ENCODE measurements around the gene HEMK1. TPM values are rescaled to one million over a fixed set of nuclear protein-coding genes. Genes with fewer than 3 reads are reported as not detected.

Gene HEMK1
- total RNA-seq, 4 donors from 2014 or later, result 4.8 to 8.3 (median 6.7) TPM

DNA sequence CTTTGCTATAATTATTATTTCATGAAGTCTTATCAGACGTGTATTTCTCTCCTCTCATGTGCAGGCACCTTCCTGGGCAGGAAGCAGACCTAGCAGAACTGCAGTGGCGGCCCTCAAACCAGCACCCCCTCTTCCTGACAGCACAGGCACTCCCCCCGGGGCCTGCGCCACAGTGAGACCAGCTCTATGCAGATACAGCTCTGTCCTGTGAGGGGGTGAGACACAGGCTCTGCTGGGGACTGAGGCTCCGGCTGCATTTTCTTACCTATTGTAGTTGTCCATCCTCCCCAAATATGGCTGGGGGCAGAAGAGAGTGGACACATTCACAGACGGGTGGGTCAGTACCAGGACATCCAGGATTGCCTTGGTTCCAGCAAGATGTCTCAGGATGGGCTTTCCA, 37.3 kb downstream of the HEMK1 start:
- TF ChIP-seq, protein P1, sequence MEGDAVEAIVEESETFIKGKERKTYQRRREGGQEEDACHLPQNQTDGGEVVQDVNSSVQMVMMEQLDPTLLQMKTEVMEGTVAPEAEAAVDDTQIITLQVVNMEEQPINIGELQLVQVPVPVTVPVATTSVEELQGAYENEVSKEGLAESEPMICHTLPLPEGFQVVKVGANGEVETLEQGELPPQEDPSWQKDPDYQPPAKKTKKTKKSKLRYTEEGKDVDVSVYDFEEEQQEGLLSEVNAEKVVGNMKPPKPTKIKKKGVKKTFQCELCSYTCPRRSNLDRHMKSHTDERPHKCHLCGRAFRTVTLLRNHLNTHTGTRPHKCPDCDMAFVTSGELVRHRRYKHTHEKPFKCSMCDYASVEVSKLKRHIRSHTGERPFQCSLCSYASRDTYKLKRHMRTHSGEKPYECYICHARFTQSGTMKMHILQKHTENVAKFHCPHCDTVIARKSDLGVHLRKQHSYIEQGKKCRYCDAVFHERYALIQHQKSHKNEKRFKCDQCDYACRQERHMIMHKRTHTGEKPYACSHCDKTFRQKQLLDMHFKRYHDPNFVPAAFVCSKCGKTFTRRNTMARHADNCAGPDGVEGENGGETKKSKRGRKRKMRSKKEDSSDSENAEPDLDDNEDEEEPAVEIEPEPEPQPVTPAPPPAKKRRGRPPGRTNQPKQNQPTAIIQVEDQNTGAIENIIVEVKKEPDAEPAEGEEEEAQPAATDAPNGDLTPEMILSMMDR (IDR thresholded peaks at IDR 0.05), result no peak
- no peak for ATAC-seq (ENCODE audit: low FRiP score)
- no peak for DNase-seq (ENCODE audit: low spot score)

DNA sequence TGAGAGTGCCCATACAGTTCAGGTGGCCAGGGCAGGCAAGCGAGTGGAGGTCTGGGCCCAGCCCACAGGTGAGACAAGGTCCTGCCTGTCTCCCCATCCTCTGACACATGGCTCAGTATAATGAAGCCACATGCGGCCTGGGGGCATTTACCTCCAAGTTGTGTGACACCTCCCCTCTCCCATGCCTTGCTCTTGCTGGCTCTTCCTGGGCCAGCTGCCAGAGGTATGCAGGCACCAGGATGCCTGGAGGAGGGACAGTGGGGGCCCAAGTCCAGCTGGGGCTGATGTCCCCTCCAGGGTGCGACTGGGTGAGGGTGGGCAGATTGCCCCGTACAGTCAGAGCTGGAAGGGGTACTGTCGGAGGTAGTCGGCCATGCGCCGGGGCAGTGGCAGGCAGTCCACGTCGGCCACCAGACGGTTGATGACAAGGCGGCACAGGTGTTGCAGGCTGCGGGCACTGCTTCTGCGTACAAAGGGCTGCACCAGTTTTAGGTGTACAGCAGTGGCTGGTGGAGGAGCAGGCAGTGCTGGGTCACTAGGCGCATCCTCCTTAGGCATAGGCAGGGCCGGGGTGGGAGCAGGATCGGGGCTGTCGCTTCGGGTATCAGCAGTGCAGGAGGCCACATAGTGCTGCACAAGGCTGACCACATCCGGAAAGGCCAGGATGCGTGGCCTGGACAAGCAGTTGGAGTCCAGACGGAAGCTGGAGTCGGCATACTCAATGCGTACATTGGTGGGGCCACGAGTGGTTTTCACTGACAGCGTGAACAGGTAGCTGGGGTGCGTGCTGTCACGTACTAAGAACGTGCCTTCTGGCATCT, 38.2 kb downstream of the HEMK1 start:
- DNase-seq (ENCODE audit: low spot score) (no peak), ATAC-seq (ENCODE audit: low FRiP score) (no peak)
- TF ChIP-seq, protein P1 (IDR thresholded peaks at IDR 0.05), result no peak

DNA sequence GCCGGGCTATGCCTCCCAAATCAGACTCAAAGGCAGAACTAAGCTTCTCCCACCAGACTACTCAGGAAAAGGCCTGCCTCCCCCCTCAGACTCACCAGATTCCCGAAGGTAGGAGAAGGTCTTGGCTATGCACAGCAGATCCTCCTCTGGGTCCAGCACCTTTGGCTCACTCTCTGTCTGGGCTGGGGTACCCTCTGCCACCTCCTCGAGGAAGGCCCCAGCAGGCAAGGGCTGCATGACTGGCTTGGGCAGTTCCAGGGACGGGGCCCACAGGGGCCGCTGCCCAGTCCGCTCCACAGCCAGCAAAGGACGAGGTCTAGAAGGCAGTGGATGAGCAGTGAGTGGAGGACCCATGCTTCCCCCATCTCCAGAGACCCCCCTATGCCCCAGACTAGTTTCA, 39.0 kb downstream of the HEMK1 start:
- DNase-seq (ENCODE audit: low spot score) (no peak), ATAC-seq (ENCODE audit: low FRiP score) (no peak)
- TF ChIP-seq, protein P1 (IDR thresholded peaks at IDR 0.05), result no peak

GRCh38 chr3:50609071-50609762, 39.9 kb downstream of the HEMK1 start:
- DNase-seq (ENCODE audit: low spot score), result no peak
- no peak for ATAC-seq (ENCODE audit: low FRiP score)
- TF ChIP-seq, protein P1 (IDR thresholded peaks at IDR 0.05), result no peak

DNA sequence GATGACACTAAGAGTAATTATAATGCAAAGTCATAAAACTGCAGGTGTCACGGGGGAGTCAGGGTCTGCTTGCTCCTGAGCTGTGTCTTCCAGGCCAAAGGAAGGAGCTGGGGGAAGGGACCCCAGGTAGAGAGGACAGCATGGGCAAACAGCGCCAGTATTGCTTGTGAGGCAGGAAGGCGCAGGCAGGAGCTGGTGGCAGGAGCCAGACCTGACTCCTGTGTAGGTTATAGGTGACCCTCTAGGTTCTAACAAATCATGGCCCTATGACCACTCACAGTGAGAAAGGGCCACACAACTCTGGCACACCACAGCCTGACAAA, 40.4 kb downstream of the HEMK1 start:
- TF ChIP-seq, protein P1 (IDR thresholded peaks at IDR 0.05), result no peak
- ATAC-seq (ENCODE audit: low FRiP score), result no peak

DNA sequence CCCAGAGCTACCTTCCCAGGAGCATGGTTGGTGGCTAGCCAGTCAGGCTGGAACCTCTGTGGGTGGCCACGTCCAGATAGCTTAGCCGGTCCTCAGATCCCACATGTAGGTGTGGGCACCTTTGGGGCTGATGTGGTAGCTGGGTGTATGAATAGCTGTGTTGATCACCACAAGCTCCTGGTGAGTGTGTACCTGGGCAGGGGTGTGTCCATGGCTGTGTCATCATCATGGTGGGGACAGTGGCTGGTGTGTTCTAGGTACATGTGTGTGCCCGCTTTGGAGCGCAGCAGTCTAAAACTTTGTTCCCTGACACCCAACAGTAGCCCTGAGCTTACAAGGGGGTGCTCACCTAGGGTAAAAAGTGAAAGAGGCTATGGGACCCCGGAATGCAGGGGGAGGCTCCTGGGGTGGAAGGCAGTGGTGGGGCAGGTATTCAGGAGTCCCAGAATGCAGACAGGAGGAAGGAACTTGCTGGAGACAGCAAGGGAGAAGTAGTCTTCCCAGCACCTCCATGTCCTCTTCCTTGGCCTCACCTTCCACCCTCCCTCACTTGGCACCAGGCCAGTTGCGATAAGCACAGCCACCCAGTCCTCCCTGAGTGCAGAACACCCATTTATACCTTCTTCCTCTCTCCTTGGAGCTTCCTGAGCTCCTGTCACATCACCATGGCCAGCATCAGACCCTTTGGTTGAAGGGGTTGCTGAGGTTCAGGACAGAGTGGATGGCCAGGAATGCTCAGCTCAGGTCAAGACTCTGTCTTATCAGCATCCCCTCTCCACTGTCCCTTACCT, 41.1 kb downstream of the HEMK1 start:
- TF ChIP-seq, protein P1 (IDR thresholded peaks at IDR 0.05), result no peak
- no peak for ATAC-seq (ENCODE audit: low FRiP score)
- DNase-seq (ENCODE audit: low spot score), result peak; percentile 56

More for the DNA sequence above, 40.4 kb downstream of the HEMK1 start:
- DNase-seq (ENCODE audit: low spot score), result no peak

Data from omental fat pad (tissue), 4 donors.